HG03378 (cell line): Measurements from ENCODE around the gene CREG1.

ENCODE experiments used
- ATAC-seq: cut with Tn5 transposase; IDR thresholded peaks from one replicate; pipeline ENCODE4 v1.9.1; 2021; ENCODE audit warnings: mild to moderate bottlenecking, moderate library complexity; ENCODE audit not compliant: unreplicated experiment

Gene CREG1

DNA sequence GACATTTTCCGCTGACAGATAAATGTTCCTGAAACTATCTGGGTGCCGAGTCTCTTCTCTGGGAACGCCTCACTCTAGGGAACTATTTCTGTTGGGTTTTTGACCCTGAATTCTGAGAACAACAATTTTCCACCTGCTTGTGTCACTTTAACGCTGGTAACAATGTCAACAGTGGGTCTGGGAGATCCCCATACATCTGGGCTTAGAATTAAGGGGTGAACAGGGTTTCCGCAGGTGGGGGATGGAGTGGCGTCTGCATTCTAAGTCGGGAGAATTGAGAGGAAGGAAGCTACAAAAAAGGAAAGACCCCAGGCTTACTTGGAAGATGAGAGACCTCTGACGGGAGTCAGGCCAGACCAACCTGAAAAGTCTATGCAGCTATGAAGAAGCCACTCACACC, 44.0 kb downstream of the CREG1 start:
- ATAC-seq, result no peak

DNA sequence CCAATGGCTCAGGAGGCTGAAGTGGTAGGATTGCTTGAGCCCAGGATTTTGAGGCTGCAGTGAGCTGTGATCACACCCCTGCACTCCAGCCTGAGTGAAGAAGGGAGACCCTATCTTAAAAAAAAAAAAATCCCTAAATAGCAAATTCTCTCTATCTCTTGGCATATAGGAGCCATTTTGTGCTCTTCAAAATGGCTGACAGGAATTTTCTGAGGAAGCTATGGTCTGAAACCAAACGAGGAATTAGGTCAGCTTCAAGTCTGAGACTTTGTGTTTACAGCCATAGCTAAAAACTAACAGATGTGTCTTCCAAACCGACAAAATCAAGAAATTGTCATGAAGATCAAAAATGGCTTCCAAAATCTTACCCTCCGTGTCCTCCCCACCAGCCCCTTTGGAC, 45.8 kb downstream of the CREG1 start:
- no peak for ATAC-seq

DNA sequence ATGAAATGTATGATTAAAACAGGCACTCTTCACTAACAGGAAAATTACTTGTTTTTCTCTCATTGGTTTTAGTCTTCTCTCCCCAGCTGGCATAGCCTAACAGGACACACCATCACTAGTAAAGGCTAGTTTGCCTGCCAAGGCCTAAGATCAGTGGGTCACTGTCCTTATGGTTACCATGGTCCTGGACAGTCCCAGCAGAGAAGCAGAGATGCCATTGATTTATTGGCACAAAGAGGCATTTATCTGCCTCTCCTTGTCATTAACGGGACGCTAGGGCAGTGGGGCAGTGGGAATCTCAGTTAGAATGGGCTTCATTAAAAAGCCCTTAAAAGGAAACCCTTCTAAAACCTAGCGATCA, 49.1 kb downstream of the CREG1 start:
- ATAC-seq, result no peak

DNA sequence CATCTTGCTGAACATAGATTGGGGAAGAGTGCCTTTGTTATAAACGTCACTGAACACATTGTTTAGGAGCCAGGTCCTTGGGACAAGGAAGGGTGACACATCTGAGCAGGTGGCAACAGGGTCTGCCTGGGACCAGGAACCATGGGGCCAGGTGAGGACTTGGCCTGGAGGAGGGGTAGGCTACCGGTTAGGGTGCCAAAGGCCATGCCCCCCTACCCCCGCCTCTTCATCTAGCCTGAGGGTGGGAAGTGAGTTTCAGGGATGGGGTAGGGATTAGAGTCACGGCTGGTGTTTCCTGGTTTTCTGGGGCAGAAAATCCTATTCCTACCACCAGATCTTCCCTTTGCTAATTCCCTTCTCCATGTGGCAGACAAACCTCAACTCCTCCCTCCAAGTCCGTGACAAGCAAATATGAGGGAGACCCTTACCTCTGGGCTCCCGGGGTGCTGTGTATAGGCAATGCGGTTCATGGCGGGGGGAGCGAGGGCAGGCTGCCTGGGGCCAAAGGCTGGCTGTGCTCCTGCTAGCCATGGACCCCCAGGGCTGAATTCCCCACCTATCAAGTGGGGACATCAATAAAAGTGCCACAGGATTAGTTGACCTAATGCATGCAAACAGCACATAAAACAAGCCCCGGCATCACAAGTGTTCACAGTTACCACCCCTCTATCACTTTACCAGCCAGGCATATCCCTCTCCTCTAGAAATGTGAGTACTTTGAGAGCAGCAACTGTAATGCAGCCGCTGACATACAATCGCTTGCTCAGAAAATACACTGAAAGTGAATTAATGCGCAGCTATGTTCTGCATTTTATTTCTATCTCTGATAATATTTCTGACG, 49.7 kb downstream of the CREG1 start:
- ATAC-seq, result no peak

DNA sequence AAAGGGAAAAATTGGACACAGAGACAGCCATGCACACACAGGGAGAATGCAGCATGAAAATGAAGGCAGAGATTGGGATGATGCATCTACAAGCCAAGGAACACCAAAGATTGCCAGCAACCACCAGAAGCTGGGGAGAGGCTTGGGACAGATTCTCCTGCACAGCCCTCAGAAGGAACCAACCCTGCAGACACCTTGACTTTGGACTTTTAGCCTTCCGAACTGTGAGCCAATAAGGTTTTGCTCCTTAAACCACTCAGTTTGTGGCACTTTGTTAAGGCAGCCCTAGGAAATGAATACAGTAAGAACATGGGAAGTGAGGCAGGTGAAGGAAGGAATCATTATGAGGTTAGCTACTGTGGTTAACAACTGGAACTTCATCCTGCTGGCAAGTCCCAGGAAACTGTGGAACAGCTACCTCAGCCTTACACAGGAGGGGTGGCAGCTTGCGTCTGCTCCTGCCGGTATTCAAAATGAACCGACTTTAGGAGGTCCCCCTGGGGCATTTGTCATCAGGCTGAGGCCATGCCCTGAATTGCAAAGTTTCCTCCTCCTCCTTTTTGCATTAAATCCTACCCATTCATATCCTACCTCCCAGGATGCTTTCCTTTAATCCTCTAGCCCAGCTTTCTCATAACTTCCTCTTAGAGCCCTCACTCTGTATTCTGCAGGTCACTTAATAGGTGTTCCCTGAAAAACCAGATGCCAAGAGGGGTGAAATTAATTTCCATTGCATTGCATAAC, 50.7 kb downstream of the CREG1 start:
- ATAC-seq, result no peak

DNA sequence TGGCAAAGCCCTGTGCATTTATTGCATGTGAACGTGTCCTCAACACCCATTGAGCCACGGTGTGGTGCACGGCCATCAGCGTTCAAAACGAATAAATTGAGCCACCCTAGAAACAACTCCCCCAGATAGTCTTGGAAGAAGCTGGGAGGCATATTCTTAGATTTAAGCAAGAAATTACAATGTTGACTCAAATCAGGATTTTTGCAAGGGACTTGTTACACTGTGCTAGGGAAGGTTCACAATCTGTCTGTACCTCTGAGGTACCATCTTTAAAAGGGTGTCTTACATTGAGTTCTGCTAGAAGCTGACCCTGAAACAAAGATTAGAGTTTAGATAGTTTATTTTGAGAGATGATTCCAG, 51.4 kb downstream of the CREG1 start:
- no peak for ATAC-seq

DNA sequence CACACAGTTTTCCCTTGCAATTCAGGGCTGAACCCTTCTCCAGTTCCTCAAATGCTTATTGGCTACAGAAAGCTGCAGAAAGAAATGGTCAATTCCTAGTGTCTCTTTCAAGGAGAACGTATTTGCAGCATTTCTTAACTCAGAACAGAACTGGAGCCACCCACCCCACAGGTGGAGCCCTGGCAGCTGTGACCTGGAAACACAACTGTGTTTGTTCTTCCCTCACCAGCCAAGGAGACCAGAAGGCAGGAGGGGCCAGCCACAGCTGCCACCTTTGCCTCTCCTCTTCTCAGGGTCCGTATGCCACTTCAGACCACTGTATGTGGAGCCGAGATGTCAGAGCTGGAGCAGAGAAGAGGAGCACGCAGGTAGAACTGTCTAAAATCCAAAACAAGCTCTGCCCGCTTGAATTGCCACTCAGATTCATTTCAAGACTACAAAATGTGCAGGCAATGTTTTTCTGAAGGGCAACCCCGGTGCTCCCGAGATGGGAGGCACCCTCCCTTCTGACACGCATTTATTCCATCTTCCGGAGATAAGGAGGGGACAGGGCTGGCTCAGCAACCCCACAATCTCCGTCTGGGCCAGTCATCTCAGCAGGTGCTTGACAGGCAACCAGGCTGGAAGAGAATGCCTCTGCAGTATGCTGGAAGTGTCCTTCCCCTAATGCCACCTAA, 51.9 kb downstream of the CREG1 start:
- ATAC-seq, result no peak

DNA sequence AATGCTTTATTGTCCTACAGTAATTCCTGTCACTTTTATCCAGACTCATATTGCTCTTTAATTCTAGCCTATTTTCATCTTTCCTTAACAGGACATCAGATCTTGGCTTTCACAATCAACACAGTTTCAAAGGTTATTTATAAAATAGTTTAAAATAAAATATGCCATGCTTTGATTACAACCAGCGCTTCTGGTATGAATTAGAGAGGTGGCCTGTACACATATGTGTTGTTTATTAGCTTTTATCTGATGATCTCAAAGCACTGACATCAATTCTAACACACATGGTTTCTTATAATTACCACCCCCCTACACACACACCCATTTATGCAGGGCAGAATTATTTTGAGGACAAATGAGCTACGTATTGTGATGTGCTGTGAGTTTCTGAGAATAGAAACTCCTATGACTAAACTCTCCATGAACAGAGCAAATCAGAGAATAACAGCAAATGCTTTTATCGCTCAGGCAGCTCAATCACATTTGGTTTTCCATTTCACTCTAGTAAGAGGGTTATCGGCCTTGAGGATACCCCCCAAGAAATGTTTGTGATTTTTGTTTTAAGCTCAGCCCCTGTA, 53.2 kb downstream of the CREG1 start:
- ATAC-seq, result no peak

DNA sequence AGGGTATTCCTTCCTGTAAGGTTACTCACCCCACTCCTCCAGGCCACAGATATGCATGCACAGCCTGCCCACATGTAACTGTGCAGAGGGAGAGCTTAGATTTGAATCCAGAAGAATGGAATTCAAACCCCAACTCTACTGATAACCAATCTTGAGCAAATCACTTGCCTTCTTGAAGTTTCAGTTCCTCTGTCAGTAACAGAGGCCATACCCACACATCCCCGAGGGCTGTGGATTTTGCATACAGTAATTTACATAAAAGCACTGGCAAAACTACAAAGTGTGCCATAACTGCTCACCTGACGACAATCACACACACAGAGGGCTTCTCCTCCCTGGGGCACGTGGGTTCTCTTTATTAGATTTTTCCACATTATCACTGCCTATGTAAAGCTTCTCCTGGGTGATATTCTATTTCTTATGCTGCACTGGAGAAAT, 53.9 kb downstream of the CREG1 start:
- peak; percentile 98 for ATAC-seq

DNA sequence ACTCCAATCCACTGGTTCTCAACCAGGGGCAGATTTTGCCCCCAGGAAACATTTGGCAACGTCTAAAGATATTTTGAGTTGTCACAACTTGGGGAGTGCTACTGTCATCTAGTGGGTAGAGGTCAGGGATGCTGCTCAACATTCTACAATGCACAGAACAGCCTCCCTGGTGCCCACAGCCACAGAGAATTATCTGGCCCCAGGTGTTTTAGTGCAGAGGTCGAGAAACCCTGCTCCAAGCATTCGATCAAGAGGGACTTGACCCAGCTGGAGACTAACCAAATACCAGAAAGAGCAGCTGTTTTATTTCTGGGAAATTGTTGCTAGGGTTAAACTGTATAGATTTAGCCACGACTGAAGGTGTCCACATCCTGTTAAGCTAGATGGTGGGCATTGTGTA, 54.5 kb downstream of the CREG1 start:
- no peak for ATAC-seq

DNA sequence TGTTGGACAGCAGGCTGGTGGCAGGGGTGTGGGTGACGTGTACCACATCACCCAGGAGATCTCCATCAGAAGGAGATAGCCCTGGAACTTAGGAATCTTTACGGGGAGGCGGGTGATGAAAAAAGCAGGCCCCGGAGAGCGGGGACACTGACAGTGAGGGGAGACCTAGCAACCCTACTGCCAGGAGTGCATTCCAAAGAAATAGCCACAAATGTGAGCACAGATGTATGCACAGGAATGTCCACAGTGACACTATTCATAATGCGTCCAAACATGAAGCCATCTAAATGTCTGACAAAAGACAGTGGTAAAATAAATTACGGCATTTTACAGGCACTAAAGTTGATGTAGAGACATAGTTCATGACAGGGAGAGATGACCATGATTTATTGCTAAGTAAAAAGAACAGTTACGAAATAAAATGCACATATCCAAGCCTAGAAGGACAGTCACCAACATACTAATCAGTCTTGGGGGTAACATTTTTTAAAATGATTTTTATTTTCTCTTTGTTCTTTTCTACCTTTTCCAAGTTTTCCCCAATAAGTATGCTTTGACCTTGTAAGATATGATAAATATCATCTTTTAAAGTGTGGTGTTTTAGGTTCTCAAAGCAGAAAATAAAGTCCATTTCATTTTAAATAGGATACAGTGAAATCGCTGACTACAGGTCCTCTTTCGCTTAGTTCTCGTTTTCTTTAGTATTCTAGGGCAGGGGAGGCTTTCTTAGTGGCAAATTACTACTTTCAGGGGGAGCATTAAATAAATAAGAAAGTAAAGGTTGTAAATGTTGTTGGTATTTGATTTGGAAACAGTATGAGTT, 56.6 kb downstream of the CREG1 start:
- ATAC-seq, result no peak

DNA sequence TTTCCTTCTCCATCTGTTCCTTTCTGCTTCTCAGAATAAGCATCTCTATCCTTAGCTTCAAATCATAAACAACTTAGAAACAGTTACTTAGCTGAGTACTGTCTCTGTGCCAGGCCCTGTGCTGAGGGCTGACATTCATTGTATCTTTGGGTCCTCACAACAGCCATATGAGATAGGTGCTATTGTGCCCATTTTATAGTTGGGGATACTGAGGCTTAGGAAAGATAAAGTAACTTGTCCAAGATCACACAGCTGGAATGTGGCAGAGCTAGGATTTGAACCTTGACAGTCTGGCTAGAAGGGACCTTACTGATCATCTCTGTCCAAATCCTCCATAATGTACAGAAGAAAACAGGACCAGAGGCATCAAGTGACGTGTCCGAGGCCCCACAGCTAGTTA, 60.2 kb downstream of the CREG1 start:
- ATAC-seq, result no peak

DNA sequence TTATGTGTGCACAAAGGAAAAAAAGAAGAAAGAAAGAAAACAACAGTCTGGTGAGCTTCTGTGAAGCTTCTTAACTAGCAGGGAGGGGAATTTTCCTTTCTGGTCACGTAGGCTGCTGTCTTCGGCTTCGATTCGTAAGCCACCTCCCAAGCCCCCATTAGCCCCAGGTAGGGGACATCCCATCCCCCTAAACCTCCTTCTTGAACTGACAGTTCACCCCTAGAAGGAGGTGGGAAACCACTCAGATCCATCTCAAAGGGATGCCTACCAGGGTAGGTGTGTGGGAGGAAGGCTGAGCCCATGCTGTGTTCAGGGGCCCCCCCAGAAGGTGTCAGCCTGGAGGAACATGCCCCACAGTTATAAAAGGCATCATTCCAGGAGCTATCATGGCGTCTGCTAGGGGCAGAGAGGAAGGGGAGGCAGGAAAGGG, 61.1 kb downstream of the CREG1 start:
- no peak for ATAC-seq

DNA sequence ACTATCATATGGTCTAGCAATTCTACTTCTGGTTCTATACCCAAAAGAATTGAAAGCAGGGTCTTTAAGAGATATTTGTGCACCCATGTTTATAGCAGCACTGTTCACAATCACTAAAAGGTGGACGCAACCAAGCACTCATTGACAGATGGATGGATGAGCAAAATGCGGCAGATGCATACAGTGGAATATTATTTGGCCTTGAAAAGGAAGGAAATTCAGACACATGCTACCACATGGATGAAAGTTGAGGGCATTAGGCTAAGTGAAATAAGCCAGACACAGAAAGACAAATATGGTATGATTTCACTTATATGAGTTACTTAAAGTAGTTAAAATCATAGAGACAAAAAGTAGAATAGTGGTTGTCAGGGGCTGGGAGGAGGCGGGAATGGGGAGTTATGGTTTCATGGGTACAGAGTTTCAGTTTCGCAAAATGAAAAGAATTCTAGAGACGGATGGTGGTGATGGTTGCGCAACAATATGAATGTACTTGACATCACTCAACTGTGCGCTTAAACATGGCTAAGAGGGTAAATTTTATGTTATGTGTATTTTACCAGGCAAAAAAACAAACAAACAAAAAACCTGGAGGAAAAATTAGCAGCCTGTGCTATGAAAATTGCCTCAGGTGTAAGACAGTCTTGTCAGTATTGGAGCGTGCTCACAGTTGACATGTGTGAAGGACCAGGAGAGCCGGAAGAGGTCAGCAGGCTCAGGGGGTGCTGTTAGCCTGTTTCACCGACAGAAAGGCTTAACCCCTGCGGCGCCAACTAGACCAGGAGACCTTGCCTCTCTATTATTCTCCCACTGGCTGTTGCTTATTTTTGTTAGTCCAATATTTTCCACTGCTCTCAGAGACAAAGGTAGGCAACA, 61.7 kb downstream of the CREG1 start:
- ATAC-seq, result no peak
